GM12865 (cell line): Measurements from ENCODE around the gene CTNNA3.

Experiments
- DNase-seq: peaks from one replicate; pipeline ENCODE4 v3.0.0; 2010; ENCODE audit warnings: low read depth
- H3K4me3 ChIP-seq: 2 replicates; pipeline ENCODE4 v1.5.1; 2011; ENCODE audit warnings: mild to moderate bottlenecking, low read depth, low read length, control low read depth
- TF ChIP-seq, protein P1 (sequence below): IDR thresholded peaks from 2 replicates; pipeline ENCODE4 v1.5.1; 2011; ENCODE audit warnings: low read length, control low read depth, low read depth, inconsistent platforms; ENCODE audit not compliant: insufficient read depth; ENCODE audit errors: missing control alignments

Gene CTNNA3

GRCh38 chr10:65945061-65945460 is 1750.9 kb downstream of the CTNNA3 start:
- no peak for DNase-seq
- no peak overlapping the region for H3K4me3 ChIP-seq
- TF ChIP-seq, protein P1, sequence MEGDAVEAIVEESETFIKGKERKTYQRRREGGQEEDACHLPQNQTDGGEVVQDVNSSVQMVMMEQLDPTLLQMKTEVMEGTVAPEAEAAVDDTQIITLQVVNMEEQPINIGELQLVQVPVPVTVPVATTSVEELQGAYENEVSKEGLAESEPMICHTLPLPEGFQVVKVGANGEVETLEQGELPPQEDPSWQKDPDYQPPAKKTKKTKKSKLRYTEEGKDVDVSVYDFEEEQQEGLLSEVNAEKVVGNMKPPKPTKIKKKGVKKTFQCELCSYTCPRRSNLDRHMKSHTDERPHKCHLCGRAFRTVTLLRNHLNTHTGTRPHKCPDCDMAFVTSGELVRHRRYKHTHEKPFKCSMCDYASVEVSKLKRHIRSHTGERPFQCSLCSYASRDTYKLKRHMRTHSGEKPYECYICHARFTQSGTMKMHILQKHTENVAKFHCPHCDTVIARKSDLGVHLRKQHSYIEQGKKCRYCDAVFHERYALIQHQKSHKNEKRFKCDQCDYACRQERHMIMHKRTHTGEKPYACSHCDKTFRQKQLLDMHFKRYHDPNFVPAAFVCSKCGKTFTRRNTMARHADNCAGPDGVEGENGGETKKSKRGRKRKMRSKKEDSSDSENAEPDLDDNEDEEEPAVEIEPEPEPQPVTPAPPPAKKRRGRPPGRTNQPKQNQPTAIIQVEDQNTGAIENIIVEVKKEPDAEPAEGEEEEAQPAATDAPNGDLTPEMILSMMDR = no peak

DNA sequence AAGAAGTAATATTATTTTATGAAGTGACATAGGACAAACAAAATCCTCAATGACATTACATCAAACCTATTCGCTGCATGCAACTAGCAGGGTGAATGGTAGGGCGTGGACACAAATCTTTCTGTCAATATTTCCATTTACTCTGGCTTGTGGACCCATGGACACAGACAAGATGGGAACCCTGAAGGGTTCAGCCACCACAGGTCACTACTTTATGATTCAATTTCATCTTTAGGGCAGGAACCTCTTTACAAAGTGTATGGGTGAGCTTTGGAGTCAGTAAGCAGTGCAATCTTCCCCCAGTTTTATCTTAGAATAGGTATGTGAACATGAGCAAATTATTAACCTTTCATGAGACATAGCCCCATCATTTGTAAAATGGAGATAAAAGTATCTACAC is 1752.5 kb downstream of the CTNNA3 start:
- TF ChIP-seq, protein P1 = no peak
- H3K4me3 ChIP-seq = no peak overlapping the region
- no peak for DNase-seq

DNA sequence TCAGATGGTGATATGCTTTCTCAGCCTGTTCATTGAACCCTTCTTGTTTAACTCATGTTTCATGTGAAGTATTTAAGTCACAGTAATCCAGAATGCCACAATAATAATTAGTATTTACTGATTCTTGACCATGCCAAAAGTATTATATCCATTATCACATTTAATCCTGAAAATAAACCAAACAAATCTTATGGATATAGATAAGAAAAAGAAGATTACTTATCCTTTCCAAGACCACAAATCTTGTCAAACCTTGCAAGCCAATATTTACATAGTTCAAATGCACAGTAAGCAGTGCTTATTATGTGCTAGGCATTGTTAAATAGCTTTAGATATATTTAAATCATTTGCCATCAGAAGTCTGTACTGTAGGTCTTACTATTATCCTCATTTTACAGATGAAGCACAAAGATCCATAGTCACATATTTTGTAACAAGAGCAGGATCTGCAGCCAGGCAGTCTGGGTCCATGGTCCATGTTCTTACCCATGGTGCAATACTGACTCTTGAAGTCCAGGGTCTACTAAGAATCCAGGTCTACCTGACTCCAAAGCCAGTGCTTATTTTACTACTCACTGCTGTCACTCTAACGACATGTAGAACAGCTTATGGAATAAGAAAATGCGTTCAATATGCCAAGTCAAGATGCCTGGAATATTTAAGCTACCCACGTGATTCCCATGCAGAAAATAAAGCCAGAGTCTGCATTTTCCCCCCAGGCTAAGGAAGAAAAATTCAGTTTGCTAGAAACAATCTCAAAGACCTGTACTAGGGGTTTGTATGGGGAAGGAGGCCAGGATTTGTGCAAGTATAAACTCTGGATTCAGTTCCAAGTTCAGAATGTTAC is 1755.0 kb downstream of the CTNNA3 start:
- TF ChIP-seq, protein P1 = no peak
- H3K4me3 ChIP-seq = no peak overlapping the region
- DNase-seq = no peak

DNA sequence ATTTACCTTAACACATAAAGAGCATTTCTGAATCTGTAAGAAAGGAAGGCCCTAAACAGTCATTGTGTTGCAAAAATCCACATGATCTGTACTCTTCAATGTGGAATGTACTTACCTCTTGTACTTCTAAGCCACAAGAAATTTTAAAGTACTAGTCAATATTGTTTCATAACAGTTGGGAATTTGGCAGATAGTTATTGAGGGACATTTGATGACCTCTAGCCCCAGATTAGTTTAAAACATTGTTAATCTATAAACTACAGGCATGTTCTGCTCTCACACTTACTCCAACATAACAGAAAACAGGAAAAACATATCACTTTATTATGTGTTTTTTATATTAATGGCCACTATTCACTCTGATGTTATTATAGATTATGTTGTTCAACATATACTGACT is 1755.9 kb downstream of the CTNNA3 start:
- no peak overlapping the region for H3K4me3 ChIP-seq
- TF ChIP-seq, protein P1 = no peak
- no peak for DNase-seq

GRCh38 chr10:65931291-65932070 is 1764.5 kb downstream of the CTNNA3 start:
- H3K4me3 ChIP-seq = no peak overlapping the region
- DNase-seq = no peak
- TF ChIP-seq, protein P1 = no peak

DNA sequence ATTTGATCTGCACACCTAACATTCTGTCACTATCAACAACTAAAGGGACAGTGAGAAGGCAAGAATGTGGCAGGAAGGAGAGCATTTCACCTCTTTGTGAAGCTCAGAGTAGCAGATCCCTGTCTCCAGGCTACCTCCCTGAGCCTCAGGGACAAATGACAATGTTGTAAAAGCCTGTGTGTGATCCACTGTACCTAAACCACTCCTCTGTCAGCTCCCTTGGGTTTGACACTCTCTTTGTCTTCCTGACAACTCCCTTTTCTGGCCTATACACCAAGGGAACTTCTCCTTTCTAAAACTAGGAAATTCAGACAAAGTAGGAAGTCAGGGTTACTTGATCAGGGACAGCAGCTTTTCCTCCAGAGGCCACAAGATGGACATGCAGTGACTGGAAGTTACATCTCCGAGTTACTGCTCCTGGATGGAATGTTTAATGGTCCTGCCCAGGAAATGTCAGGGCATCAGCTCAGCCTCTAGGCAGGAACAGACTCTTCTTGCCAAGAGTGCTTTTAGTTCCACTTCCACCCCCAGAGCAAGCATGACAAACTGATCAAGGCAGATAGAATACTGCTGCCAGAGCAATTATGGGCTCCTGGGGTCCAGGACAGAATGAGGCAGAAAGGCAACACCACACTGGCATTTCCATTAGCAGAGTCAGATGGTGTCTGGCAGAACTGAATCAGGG is 1784.7 kb downstream of the CTNNA3 start:
- no peak overlapping the region for H3K4me3 ChIP-seq
- TF ChIP-seq, protein P1 = no peak
- DNase-seq = no peak
